ENCODE measurements around the gene MID1.

The MID1 gene

DNA sequence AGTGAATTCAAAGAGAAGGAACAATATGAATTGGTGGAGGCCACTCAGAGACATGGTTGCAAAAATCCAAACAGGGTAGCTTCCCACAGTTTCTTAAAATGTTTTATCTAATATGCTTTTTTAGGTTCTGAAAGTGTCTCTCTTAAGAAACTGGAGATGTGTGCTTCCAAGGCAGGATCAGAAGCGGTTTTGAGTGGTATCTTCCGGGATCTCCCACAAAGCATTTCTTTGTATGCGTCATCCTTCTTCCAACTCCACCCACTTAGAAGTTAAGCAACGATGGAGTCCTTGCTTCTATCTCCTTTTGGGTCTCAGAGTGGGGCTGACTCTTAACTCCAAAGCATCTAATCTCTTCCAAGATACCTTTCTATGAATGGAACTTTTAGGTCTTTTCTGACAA, 196.7 kb downstream of the MID1 start:
- no peak for DNase-seq

DNA sequence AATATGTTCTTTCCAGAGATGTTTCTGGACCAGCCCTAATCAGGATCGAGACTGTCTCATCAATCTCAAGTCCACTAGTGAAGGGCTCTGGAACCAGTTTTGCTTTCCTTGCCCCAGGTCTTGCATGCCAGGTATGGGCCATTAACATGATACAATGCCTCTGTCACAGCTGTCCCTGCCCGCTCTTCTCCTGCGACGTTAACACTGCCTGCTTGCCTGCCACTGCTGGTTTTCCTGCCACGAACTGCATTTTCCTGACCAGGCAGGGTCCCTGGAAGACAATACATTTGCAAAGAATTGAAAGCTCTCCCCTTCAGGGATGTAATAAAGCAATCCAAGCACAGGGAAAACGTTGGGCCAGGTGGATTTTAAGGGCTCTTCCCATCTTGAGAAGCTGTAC, 200.3 kb downstream of the MID1 start:
- DNase-seq: no peak

DNA sequence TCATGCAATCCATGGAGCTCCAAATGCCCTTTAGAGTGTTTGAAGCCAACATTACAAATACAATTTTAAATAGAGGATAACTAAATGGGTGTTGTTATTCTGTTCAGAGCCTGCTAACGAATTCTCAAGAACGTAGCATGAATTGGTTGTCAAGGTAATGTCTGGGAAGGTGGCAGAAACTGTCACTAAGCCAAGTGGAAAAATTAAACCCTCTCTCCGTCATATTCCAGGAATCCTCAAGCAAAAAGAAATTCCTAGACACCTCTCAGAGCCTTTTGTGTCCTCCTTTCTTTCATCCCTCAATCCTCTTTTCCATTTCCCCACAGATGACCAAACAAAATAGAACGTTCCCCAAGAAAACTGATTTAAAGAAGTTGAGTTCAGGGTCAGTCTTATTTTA, 204.0 kb downstream of the MID1 start:
- DNase-seq: no peak

DNA sequence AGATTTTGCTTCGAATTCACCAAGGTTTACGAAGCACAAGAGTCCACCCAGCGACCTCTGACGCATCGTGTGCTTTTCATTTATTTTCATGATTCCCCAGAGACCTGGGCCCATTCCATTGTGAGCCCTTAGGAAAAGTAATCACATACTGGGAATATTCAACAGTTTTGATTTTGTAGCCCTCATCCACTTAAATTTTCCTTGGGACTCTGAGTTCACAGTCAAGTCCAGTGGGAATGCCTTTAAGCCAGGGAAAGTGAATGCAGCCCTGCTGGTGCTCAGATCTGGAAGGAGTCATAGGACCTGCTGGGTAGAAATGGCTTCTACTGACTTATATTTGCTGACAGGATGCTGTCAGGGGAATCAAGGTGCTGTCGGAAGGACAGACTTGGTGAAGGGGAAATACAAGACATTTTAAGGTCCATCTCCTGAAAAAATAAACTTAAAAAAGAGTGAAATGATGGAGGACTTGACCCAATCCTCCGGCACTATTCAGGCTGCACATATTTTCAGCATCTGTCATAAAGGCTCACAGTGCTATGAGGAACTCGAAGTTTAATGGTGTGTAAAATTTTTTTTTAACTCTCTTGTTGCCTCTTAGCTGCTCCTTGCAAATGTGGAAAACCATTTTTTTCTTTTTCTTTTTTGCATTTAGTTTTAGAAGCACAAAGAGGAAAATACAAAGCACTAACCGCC, 204.9 kb downstream of the MID1 start:
- no peak for DNase-seq

DNA sequence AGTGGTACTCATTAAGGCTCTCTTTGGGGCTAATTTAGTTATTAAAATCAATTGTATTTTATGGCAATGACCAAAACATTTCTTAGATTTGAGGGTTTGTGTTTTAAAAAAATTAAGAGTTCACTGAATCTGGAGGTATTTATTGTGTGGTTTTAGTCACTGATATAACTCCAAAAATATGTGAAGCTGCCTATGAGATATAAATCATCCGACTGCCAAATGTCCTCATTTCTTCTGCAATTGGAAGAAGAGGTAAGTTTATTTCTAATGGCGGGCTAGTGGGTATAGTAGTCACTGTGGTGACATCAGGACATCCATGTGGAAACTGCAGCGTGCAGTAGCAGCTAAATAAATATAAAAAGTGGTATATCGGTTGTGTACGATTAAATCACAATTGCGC, 205.5 kb downstream of the MID1 start:
- DNase-seq: no peak

DNA sequence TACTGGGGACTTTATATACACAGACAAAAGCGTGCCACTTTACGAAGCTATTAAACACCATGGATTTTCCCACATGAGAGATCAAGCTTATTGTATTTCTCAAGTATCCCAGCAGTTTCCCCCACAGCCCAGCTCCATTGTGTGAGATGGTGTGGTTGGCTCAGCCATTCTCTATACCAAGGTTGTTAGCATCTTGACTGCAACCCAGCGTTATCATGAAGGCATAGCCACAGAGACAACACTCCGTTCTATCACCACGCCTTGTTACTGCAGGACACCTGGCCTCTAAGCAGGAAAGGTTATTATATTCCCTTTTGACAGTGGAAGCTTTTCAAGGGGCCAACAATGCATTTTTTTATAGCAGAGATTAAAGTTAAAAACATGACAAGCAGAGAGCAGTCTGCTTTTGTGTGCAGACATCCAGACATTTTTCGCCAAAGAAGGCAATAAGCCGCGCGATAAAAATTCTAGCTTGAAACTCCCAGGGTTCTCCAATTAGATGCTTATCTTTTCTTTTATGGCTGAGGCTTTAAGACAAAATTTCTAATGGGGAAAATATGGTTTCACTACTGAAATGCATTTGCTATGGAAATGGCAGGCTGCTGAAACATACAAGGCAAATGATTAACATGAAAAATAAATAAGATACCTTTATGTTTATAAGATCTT, 206.1 kb downstream of the MID1 start:
- DNase-seq: no peak

DNA sequence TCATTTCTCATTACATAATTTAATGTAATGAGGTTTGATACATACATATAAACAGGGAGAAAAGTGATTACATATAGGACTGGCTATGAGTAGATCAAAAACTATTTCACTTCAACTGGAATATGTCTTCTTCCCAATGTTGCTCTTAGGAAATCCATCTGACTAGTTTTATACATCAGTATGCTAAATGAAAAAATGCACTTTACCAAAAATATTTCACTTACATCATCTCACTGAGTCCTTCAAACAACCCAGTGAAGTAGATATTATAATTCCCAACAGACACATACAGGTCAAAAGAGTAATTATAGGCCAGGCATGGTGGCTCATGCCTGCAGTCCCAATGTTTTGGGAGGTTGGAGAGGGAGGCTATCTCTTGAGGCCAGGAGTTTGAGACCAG, 215.9 kb downstream of the MID1 start:
- DNase-seq: no peak

DNA sequence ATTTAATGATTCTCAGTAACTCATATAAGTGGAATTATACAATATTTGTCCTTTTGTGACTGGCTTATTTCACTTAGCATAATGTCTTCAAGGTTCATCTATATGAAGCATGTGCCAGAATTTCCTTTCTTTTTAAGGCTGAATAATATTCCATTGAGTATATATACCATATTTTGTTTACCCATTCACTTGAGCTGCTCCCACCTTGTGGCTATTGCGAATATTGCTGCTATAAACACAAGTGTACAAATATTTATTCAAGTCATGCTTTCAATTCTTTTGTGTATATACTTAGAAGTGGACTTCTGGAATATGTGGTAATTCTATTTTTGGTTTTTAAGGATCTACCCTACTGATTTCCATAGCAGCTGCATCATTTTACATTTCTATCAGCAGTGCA, 219.1 kb downstream of the MID1 start:
- no peak for DNase-seq

DNA sequence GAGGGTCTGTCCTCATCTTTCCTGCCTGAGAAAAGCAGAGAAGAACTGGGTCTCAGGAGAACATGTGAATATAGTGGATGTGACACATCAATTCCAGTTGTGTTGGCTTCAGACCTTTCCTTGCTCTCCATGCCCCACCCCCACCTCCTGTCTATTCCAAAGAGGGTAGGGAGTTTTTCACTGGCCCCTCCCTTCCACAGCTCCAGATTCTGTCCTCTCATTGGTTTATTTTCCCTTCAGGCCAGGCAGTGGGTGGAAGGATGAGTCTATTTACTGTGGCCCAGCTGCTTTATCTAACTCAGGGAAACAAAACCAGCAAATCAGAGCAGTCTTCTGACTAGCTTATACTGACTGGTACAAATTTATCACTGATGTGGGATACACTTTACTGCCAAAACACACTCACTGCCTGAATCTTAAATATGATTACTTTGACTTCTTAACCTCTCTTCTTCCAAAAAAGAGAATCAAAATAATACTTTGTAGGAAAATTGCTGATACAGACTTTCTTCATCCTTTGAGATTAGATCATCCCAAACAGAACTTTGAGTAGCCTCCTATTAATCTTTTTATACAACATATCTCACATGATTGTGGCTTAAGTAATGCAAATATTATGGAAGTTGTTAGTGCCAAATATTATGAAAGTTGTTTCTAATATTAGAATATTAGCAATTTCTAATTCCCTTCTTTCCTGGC, 221.2 kb downstream of the MID1 start:
- no peak for DNase-seq

DNA sequence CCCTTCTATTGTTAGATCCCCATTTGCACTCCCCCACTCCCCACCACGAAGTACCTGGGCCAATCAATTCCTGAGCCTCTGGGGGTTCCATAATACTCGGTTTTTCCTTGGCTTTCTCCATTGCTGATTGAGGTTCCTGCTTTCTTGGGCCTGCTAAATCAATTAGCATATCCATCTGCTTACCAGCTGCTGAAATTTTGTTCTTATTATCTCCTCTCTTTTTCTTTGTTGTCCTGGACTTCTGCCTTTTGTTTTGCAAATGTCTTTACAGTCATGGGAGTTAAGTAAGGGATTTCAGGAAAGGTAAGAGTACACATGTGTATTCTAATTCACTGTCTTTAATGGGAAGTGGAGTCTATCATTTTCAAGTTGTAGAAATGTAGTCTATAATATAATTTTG, 222.2 kb downstream of the MID1 start:
- DNase-seq: no peak

DNA sequence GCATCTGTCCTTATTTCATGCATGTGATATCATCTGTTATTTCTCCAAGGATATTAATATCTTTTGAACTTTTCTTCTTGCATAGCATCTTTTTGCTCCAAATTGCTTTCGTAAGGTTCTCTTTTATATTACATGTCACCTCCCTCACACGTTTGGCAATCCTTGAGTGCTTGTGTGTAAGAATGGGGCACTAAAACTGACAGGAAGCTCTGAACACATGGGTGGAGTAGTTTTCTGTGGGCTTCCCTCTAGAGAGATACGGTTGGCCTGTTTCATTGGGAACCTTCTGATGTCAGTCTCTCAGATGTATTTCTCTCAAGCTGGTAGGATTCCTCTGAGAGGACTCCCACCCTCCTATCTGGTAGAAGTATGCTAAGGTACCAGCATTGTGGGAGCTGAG, 223.0 kb downstream of the MID1 start:
- DNase-seq: no peak

DNA sequence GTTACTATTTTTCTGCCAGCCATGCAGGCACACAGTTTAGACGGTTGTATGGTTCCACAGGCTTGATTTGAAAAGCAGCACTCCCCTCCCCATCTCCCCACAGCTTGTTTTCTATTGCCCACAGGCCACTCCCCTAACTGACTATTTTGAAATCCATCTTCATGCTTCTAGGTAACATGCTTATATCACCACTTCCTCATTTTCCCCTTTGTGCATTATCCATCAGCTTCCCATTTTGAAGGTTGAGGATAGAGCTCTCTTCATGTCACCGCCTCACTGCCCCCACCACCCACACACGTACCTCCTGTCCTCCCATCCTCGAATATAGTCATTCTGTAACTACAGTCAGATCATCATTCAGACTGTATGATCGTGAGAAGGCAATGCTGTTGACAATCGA, 224.7 kb downstream of the MID1 start:
- DNase-seq: no peak

All from stimulated activated CD4-positive, alpha-beta T cell treated with anti-CD3 and anti-CD28 coated beads, Interleukin-2, amount 100 ng/mL, for 48 hours (primary cell).